ENCODE data around the gene SEL1L2.
A peak's percentile ranks its signal among the peaks of the same experiment; 100 is the strongest.

The SEL1L2 gene

GRCh38 chr20:13862245-13862644 is 128.2 kb downstream of the SEL1L2 start:
- DNase-seq: no peak

- DNase-seq: no peak
These were observed 131.5 kb downstream of the SEL1L2 start for GRCh38 chr20:13858871-13859270.

GRCh38 chr20:13858439-13858838 is 132.0 kb downstream of the SEL1L2 start:
- DNase-seq: no peak

GRCh38 chr20:13857961-13858360 is 132.5 kb downstream of the SEL1L2 start:
- DNase-seq: no peak

GRCh38 chr20:13857304-13857703 is 133.1 kb downstream of the SEL1L2 start:
- DNase-seq: no peak

- DNase-seq: no peak
These were observed 134.1 kb downstream of the SEL1L2 start for GRCh38 chr20:13856354-13856753.

- no peak for DNase-seq
These were observed 134.8 kb downstream of the SEL1L2 start for GRCh38 chr20:13855613-13856012.

- DNase-seq: no peak
These were observed 138.1 kb downstream of the SEL1L2 start for GRCh38 chr20:13852306-13852705.

- DNase-seq: no peak
These were observed 139.1 kb downstream of the SEL1L2 start for GRCh38 chr20:13851279-13851678.

GRCh38 chr20:13844296-13844695 is 146.1 kb downstream of the SEL1L2 start:
- no peak for DNase-seq

GRCh38 chr20:13841206-13841605 is 149.2 kb downstream of the SEL1L2 start:
- DNase-seq: no peak

- no peak for DNase-seq
These were observed 150.3 kb downstream of the SEL1L2 start for GRCh38 chr20:13840093-13840465.

- DNase-seq: no peak
These were observed 150.9 kb downstream of the SEL1L2 start for GRCh38 chr20:13839421-13840092.

- DNase-seq: no peak
These were observed 151.8 kb downstream of the SEL1L2 start for GRCh38 chr20:13838664-13839063.

GRCh38 chr20:13831476-13831875 is 158.9 kb downstream of the SEL1L2 start:
- no peak for DNase-seq

- DNase-seq: no peak
These were observed 164.9 kb downstream of the SEL1L2 start for GRCh38 chr20:13825465-13825864.

- no peak for DNase-seq
These were observed 166.0 kb downstream of the SEL1L2 start for GRCh38 chr20:13824459-13824858.

GRCh38 chr20:13822459-13822858 is 168.0 kb downstream of the SEL1L2 start:
- no peak for DNase-seq

GRCh38 chr20:13821876-13822275 is 168.5 kb downstream of the SEL1L2 start:
- DNase-seq: no peak

- peak; percentile 3 to 39 for DNase-seq
These were observed 170.3 kb downstream of the SEL1L2 start for GRCh38 chr20:13819885-13820645.

- no peak for DNase-seq
These were observed 173.1 kb downstream of the SEL1L2 start for GRCh38 chr20:13817342-13817741.

GRCh38 chr20:13816757-13817156 is 173.7 kb downstream of the SEL1L2 start:
- DNase-seq: no peak

- no peak for DNase-seq
These were observed 175.7 kb downstream of the SEL1L2 start for GRCh38 chr20:13814672-13815071.

- no peak for DNase-seq
These were observed 176.5 kb downstream of the SEL1L2 start for GRCh38 chr20:13813910-13814309.

- DNase-seq: no peak
These were observed 180.0 kb downstream of the SEL1L2 start for GRCh38 chr20:13810446-13810845.
